OCI-LY1 (cell line): ENCODE data around the gene FGF9.

Experiments
- H2AFZ ChIP-seq: fragments of 200-600 bp; sonication (generic), shearing (Covaris generic); 2 replicates; pipeline ENCODE4 v1.6.0; 2014; ENCODE audit warnings: antibody characterized with exemption, mild to moderate bottlenecking, low read length
- H3F3A ChIP-seq: fragments of 200-600 bp; sonication (generic), shearing (Covaris generic); 2 replicates; pipeline ENCODE4 v1.6.0; 2014; ENCODE audit warnings: mild to moderate bottlenecking, antibody characterized with exemption, low read length, moderate library complexity; ENCODE audit not compliant: insufficient read depth
- H3K27ac ChIP-seq: fragments of 200-600 bp; sonication (generic); 2 replicates; pipeline ENCODE4 v1.5.1; 2014; ENCODE audit warnings: low read length, mixed run types, mild to moderate bottlenecking, low read depth; ENCODE audit not compliant: poor library complexity, severe bottlenecking
- H3K27me3 ChIP-seq: fragments of 200-600 bp; sonication (generic); 2 replicates; pipeline ENCODE4 v1.6.0; 2014; ENCODE audit warnings: antibody characterized with exemption, mild to moderate bottlenecking, low read length, moderate library complexity; ENCODE audit not compliant: insufficient read depth
- H3K36me3 ChIP-seq: fragments of 200-600 bp; sonication (generic); 2 replicates; pipeline ENCODE4 v1.6.1; 2014; ENCODE audit warnings: mild to moderate bottlenecking, antibody characterized with exemption, low read length, moderate library complexity, mixed read lengths; ENCODE audit not compliant: insufficient read depth
- H3K4me1 ChIP-seq: fragments of 200-600 bp; sonication (generic); 2 replicates; pipeline ENCODE4 v1.5.1; 2014; ENCODE audit warnings: mild to moderate bottlenecking, low read length, moderate library complexity; ENCODE audit not compliant: insufficient read depth, severe bottlenecking
- H3K4me2 ChIP-seq: fragments of 200-600 bp; sonication (generic), shearing (Covaris generic); 2 replicates; pipeline ENCODE4 v1.6.1; 2014; ENCODE audit warnings: low read length
- H3K4me3 ChIP-seq: fragments of 200-600 bp; sonication (generic); 2 replicates; pipeline ENCODE4 v1.5.1; 2014; ENCODE audit warnings: low read length, low read depth, mild to moderate bottlenecking, mixed read lengths; ENCODE audit not compliant: poor library complexity, severe bottlenecking
- H3K79me2 ChIP-seq: fragments of 200-600 bp; shearing (Covaris generic); 2 replicates; pipeline ENCODE4 v1.6.1; 2016; ENCODE audit warnings: mixed run types, low read length, mixed read lengths; ENCODE audit not compliant: insufficient read depth
- H3K9ac ChIP-seq: fragments of 200-600 bp; sonication (generic), shearing (Covaris generic); 2 replicates; pipeline ENCODE4 v1.6.1; 2014; ENCODE audit warnings: mild to moderate bottlenecking, low read length, mixed read lengths
- H3K9me2 ChIP-seq: fragments of 200-600 bp; sonication (generic), shearing (Covaris generic); 2 replicates; pipeline ENCODE4 v1.6.1; 2014; ENCODE audit warnings: low read depth, mild to moderate bottlenecking, low read length, mixed read lengths
- H3K9me3 ChIP-seq: fragments of 200-600 bp; shearing (Covaris generic); 2 replicates; pipeline ENCODE4 v1.6.1; 2014; ENCODE audit warnings: low read length, mixed read lengths
- H4K20me1 ChIP-seq: fragments of 200-600 bp; sonication (generic), shearing (Covaris generic); 2 replicates; pipeline ENCODE4 v1.6.0; 2016; ENCODE audit warnings: mild to moderate bottlenecking, low read length; ENCODE audit not compliant: insufficient read depth
- EZH2 ChIP-seq: fragments of 200-600 bp; sonication (generic), shearing (Covaris generic); IDR thresholded peaks from 2 replicates; pipeline ENCODE4 v1.8.0; 2017; ENCODE audit warnings: borderline replicate concordance, mixed run types, mild to moderate bottlenecking, antibody characterized with exemption, low read length, moderate library complexity, mixed read lengths
- TF ChIP-seq, protein P1 (sequence below): fragments of 200-600 bp; sonication (generic), shearing (Covaris generic); IDR thresholded peaks from 2 replicates; pipeline ENCODE4 v1.5.1; 2017; ENCODE audit warnings: mild to moderate bottlenecking, antibody characterized with exemption, low read length, moderate library complexity, mixed read lengths

FGF9 gene

DNA sequence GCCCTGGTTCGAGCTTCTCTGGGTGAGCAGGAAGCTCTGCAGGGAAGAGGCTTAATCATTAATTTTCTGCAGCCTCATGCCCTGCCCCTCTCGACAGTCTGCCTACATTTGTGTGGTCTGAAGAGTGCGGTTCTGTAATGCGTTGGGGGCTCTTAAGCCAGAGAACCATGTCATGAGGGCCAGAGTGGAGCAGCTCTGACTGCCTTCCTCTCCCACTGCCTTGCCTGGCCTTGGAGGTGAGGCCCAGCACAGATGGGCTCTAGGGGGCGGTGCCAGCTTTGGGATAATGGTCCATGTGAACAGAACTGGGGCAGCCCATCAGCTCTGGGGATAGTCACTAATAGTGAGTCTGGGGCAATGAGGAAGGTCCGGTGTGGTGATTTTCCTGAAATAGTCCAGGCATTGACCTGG, 5.7 kb downstream of the FGF9 start:
- no peaks in the 10 kb centered on the region for H4K20me1 ChIP-seq
- no peak overlapping the region for H3K27ac ChIP-seq
- TF ChIP-seq, protein P1, sequence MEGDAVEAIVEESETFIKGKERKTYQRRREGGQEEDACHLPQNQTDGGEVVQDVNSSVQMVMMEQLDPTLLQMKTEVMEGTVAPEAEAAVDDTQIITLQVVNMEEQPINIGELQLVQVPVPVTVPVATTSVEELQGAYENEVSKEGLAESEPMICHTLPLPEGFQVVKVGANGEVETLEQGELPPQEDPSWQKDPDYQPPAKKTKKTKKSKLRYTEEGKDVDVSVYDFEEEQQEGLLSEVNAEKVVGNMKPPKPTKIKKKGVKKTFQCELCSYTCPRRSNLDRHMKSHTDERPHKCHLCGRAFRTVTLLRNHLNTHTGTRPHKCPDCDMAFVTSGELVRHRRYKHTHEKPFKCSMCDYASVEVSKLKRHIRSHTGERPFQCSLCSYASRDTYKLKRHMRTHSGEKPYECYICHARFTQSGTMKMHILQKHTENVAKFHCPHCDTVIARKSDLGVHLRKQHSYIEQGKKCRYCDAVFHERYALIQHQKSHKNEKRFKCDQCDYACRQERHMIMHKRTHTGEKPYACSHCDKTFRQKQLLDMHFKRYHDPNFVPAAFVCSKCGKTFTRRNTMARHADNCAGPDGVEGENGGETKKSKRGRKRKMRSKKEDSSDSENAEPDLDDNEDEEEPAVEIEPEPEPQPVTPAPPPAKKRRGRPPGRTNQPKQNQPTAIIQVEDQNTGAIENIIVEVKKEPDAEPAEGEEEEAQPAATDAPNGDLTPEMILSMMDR, result peak; percentile 21; the same call in 1 of the 2 replicates
- no peak for TF ChIP-seq EZH2
- H3K4me3 ChIP-seq, result no peak overlapping the region
- H3K4me1 ChIP-seq, result peaks cover 20% of the 10 kb centered on the region
- no peak overlapping the region for H2AFZ ChIP-seq
- H3K9ac ChIP-seq, result no peak overlapping the region
- no peaks in the 10 kb centered on the region for H3K36me3 ChIP-seq
- H3F3A ChIP-seq, result no peaks in the 10 kb centered on the region
- H3K79me2 ChIP-seq, result no peaks in the 10 kb centered on the region
- no peaks in the 10 kb centered on the region for H3K9me2 ChIP-seq
- no peaks in the 10 kb centered on the region for H3K9me3 ChIP-seq
- H3K4me2 ChIP-seq, result no peak overlapping the region
- no peaks in the 10 kb centered on the region for H3K27me3 ChIP-seq

DNA sequence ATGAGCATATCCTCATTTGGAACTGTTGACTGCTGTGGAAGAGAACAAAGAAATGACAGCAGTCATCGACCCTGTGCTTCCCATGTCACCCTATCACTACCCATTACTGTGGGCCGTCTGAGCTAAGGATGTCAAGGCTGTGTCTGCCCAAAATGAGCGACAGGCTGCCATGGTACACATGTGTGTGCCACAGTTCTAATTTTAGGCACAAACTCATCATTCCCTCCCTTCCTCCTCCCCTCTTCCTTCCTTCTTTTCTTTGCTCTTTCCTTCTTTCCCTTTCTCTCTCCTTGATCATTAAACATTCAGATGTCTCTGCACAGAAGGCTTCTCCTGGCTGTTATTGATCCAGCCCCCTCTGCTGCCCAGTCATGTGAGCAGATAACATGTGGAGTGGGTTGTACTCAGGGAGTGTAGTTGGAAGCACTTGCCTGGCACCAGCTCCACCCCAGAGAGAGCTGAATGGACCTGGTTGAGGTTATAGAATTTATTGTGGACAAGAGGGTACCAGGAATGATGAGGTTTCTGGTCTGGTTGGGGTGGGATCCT, 6.3 kb downstream of the FGF9 start:
- Histone ChIP-seq H3K27ac (no peak overlapping the region), H3K4me3 (no peak overlapping the region), H4K20me1 (no peaks in the 10 kb centered on the region), H3K36me3 (no peaks in the 10 kb centered on the region), H3K4me2 (no peak overlapping the region), H3K79me2 (no peaks in the 10 kb centered on the region), H3K9ac (no peak overlapping the region), H3K27me3 (no peaks in the 10 kb centered on the region), H3F3A (no peaks in the 10 kb centered on the region), H3K9me2 (no peaks in the 10 kb centered on the region), H2AFZ (no peak overlapping the region), H3K9me3 (no peaks in the 10 kb centered on the region), H3K4me1 (peaks cover 15% of the 10 kb centered on the region)
- TF ChIP-seq, protein P1, result no peak
- TF ChIP-seq EZH2, result no peak

DNA sequence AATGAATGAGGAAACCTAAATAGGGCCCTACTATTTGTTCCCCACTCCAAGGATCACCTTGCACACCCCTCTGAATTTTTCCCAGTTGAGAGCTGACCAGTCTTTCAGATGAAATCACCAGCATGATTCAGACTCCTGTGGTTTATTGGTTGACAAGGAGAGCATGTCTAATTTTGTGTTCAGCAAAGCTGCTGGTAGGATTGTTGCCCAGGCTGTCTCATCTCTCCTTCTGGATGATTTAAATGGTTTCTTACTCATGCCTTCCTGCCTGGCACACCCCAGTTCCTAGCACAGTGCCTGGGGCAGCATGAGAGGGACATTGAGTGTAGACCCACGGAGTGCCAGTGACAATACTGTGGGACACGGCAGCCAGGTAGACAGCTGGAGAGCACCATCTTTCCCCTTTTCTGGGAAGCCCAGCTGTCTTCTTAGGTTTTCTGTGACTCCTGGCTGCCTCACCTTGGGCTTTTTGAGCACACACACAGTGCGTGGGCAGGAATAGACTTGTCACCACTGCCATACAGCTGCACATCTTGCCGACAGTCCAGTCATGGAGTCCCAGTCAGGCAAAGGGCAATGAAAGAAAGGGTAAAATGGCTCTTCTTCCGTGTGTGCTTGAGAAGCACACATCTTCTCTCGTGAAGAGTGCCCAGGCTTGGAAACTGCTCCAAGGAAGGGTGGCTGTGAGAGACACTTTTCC, 12.3 kb downstream of the FGF9 start:
- H2AFZ ChIP-seq, result no peak overlapping the region
- no peak overlapping the region for H3K27ac ChIP-seq
- H3K9ac ChIP-seq, result no peak overlapping the region
- H3K9me3 ChIP-seq, result no peaks in the 10 kb centered on the region
- no peak overlapping the region for H3K4me3 ChIP-seq
- no peaks in the 10 kb centered on the region for H3F3A ChIP-seq
- no peaks in the 10 kb centered on the region for H3K4me1 ChIP-seq
- no peak for TF ChIP-seq EZH2
- TF ChIP-seq, protein P1, result no peak
- no peaks in the 10 kb centered on the region for H3K36me3 ChIP-seq
- H3K4me2 ChIP-seq, result no peak overlapping the region
- no peaks in the 10 kb centered on the region for H3K27me3 ChIP-seq
- no peaks in the 10 kb centered on the region for H3K79me2 ChIP-seq
- H4K20me1 ChIP-seq, result no peaks in the 10 kb centered on the region
- no peaks in the 10 kb centered on the region for H3K9me2 ChIP-seq
